ENCODE measurements around the gene CAV1. TPM values are rescaled to one million over a fixed set of nuclear protein-coding genes. Genes with fewer than 3 reads are reported as not detected.
"Not testable (repeated sequence)": the region's sequence is repeated elsewhere in the genome, so short reads cannot be mapped to it uniquely, and the experiment has no call there.

The CAV1 gene, protein sequence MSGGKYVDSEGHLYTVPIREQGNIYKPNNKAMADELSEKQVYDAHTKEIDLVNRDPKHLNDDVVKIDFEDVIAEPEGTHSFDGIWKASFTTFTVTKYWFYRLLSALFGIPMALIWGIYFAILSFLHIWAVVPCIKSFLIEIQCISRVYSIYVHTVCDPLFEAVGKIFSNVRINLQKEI
- total RNA-seq: 300 TPM
- long read RNA-seq, transcript CAV1-203 (3 exons, 845 nt): minor isoform, 41 of 824 reads
- long read RNA-seq, transcript CAV1-202 (2 exons, 2,628 nt): minor isoform, 318 of 824 reads
- long read RNA-seq, transcript CAV1-206 (3 exons, 1,653 nt): major isoform, 324 of 824 reads
- long read RNA-seq, transcript CAV1-201 (3 exons, 2,704 nt): minor isoform, 103 of 824 reads
- long read RNA-seq, partial matches to known transcripts: 18 of 824 reads
- long read RNA-seq, other reads (novel, unspliced or antisense): 19 of 824 reads

GRCh38 chr7:116524609-116525297 is at the start of gene CAV1:
TSS of gene CAV1 (plus strand) at chr7:116525036. CDS start at chr7:116525063, 27 bp downstream.
- DNase-seq (peak; percentile 93), ATAC-seq (ENCODE audit: poor library complexity) (peak; percentile 81)
- intact Hi-C loops (cut with DNase I): loop anchor here (5.0 kb wide), 3 partner anchors 53 to 252 kb away; no protein-coding TSS in a partner anchor

- DNase-seq (no peak), ATAC-seq (ENCODE audit: poor library complexity) (no peak)
- intact Hi-C loops (cut with DNase I): no loop called here
Measured at GRCh38 chr7:116477625-116478024, 47.2 kb upstream of the CAV1 start.

DNA sequence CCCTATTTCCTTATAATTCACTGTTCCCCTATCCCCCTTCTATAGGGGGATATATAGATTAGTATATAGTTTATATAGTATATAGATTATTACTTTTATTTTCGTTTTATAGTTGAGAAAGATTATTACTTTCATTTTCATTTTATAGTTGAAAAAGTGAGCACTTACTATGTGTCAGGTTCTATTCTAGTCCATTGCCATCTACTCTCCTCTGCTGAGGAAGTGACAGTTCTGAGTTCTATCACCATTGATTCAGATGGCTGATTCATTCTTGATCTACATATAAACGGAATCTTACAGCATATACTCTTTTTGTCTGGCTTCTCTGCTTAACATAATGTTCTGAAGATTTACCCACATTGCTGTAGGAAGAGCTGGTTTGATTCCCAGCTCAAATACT is 46.0 kb upstream of the CAV1 start:
- DNase-seq: no peak
- intact Hi-C loops (cut with DNase I): no loop called here
- ATAC-seq (ENCODE audit: poor library complexity): no peak

DNA sequence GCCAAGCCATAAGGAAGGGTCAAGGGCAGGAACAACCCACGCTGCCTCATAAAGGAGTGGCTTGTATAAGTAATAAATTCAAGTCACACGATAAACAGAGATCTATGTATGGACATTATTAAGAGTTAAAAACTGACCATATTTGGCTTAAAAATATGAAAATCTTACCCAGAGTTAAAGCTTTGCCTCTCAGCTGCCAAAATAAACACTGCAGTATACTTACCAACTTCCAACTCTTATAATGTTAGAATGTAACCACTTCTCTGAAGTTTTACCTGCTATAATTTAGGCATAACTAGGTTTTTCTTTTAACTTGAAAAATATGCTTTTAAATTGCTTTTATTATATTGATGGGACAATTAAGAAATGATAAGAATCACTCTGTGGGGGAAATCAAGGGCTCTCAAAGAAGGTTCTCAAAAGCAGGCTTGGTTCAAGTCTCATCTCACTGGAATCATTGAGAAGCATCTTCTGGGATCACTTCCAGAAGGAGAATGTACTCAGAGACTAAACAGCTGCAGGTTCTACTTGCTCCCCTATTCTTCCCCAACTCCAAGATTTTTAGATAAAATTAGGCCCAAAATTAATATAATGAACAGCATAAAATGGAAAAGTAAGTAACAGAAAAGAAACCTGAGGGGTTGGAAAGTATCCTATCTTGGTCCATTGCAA is 41.4 kb upstream of the CAV1 start:
- ATAC-seq (ENCODE audit: poor library complexity) (no peak), DNase-seq (no peak)
- intact Hi-C loops (cut with DNase I): no loop called here

DNA sequence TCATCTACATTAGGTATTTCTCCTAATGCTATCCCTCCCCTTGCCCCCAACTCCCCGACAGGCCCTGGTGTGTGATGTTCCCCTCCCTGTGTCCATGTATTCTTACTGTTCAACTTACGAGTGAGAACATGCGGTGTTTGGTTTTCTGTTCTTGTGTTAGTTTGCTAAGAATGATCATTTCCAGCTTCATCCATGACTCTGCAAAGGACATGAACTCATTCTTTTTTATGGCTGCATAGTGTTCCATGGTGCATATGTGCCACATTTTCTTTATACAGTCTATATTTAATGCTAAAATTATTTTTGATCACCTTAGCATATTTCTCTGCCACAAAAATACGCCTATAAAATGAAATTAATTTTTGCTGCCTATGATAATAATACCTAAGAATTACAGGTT is 40.4 kb upstream of the CAV1 start:
- DNase-seq; ATAC-seq (ENCODE audit: poor library complexity); intact Hi-C loops (cut with DNase I): not testable (repeated sequence)

- intact Hi-C loops (cut with DNase I): no loop called here
- DNase-seq: no peak
- ATAC-seq (ENCODE audit: poor library complexity): no peak
Measured at GRCh38 chr7:116487907-116488521, 36.8 kb upstream of the CAV1 start.

- DNase-seq (no peak), ATAC-seq (ENCODE audit: poor library complexity) (no peak)
- intact Hi-C loops (cut with DNase I): loop anchor here (10.0 kb wide), 1 partner anchor 46 kb away; no protein-coding TSS in a partner anchor
Measured at GRCh38 chr7:116490351-116490750, 34.5 kb upstream of the CAV1 start.

DNA sequence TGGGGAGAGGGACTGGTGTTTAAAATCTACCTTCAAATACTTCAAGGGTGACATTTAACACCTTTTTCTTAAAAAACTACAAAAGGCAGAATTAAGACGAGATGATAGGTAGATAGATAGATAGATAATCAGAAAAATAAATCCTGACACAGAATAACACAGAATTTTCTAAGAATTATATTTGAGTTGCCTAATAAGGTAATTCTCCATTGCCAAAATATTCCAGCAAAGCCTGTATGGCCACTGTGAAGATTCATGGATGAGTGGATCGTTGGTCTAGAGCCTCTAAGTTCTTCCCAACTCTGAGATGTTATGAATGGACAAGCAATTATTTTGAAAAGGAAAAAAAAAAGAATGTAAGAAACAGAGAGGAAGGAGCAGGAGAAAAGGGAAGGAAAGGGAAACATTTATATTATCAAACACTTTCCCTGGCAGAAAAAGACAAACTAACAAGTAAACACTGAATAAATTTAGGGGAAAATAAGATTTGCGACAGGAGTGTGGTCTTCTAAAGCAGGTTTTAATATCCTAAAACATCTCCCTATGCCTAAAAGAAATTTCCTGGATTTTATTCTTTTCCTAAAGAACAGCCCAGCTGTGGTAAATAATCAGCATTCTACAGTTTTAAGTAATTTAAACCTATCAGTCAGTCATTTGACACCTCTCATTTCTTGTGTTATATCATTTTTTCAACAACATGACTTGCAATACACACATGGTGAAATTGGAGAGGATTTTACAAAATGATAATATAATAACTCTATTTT is 32.8 kb upstream of the CAV1 start:
- no peak for DNase-seq
- no peak for ATAC-seq (ENCODE audit: poor library complexity)
- intact Hi-C loops (cut with DNase I): loop anchor here (10.0 kb wide), 1 partner anchor 47 kb away; no protein-coding TSS in a partner anchor

DNA sequence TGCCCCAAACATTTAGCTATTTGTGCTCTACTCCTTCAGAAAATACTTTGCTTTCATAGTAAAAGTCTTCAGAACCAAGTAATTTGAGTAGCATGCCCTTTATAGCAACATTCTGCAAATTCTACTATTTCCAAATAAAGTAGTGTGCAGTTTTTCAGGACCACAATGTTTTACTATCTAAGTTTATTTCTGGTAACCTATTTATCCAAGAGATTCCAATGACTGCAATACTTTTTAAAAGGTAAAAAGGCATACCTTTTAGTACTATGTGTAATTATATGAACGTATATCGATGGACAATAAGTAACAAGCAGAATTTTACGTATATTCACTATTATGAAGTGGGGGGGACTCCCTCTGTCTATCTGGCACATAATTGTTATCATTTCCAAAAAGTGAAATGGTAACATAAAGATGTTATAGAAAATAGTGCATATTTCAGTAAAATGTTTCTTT is 32.2 kb upstream of the CAV1 start:
- DNase-seq (no peak), ATAC-seq (ENCODE audit: poor library complexity) (no peak)
- intact Hi-C loops (cut with DNase I): loop anchor here (10.0 kb wide), 1 partner anchor 48 kb away; no protein-coding TSS in a partner anchor

- DNase-seq (no peak), ATAC-seq (ENCODE audit: poor library complexity) (no peak)
- intact Hi-C loops (cut with DNase I): loop anchor here (10.0 kb wide), 1 partner anchor 49 kb away; no protein-coding TSS in a partner anchor
Measured at GRCh38 chr7:116493449-116493848, 31.4 kb upstream of the CAV1 start.

DNA sequence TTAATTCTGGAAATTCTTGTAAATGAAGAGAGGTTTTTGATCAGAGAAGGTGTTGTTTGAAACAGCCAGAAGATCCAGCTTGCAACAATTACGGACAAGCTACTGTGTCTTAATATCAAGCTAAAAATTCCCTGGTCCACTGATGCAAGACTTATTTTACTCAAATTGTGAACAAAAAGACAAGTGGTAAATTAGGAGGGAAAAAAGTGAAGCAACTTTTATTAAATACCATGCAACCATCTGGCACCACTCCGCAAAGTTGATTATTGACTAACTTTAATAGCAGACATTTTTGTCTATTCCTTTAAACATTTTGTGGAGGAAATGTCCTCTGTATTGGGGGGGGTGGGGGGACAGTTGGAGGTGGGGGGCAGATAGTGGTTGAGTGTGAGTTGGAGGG is 30.4 kb upstream of the CAV1 start:
- intact Hi-C loops (cut with DNase I): loop anchor here (10.0 kb wide), 1 partner anchor 50 kb away; no protein-coding TSS in a partner anchor
- DNase-seq (no peak), ATAC-seq (ENCODE audit: poor library complexity) (no peak)

DNA sequence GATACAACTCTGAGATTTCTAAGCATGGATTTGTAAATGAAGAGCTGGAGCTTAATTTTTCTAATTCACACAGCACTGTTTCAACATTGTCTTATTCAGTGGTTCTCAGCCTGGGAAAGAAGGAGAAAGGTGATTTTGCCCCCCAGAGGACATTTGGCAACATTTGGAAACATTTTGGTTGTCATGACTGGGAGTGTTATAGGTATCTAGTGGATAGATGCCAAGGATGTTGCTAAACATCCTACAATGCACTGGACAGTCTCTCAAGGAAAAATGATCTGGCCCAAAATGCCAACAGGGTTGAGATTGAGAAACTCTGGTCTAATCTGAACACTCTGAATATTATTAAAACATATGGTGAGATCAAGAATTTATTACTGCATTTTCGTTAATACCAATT is 29.1 kb upstream of the CAV1 start:
- ATAC-seq (ENCODE audit: poor library complexity) (no peak), DNase-seq (no peak)
- intact Hi-C loops (cut with DNase I): loop anchor here (10.0 kb wide), 1 partner anchor 51 kb away; no protein-coding TSS in a partner anchor

GRCh38 chr7:116496653-116497052 is 28.2 kb upstream of the CAV1 start:
- intact Hi-C loops (cut with DNase I): loop anchor here (10.0 kb wide), 1 partner anchor 52 kb away; no protein-coding TSS in a partner anchor
- ATAC-seq (ENCODE audit: poor library complexity) (no peak), DNase-seq (no peak)

DNA sequence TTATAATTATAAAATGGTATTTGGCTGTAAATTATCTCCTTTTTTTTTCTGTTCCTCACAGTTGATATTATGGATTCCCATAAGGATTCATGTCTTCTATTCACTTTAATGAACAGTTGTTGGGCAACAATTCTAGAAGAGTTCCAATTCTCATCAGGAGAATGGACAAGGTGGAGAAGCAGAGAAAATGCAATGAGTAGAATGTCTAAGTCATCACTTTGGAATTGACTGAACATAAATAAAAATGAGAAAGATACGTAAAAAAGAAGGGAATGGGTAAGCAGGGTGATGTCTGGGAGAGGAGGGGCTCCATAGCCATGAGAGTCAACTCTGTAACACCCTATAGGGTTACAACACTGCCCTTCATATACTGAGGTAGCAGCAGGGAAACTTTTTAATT is 27.1 kb upstream of the CAV1 start:
- intact Hi-C loops (cut with DNase I): loop anchor here (10.0 kb wide), 1 partner anchor 53 kb away; no protein-coding TSS in a partner anchor
- DNase-seq (no peak), ATAC-seq (ENCODE audit: poor library complexity) (no peak)

- peak; percentile 86 for DNase-seq
- ATAC-seq (ENCODE audit: poor library complexity): peak; percentile 92
- intact Hi-C loops (cut with DNase I): loop anchor here (2.0 to 10.0 kb wide), 2 partner anchors 55 to 145 kb away; no protein-coding TSS in a partner anchor
Measured at GRCh38 chr7:116499168-116500077, 25.4 kb upstream of the CAV1 start, which contains the start of gene CAV2. TSS of gene CAV2 (plus strand) at chr7:116499738. CDS start at chr7:116499782, 44 bp downstream.

- intact Hi-C loops (cut with DNase I): loop anchor here (2.0 kb wide), 1 partner anchor 145 kb away; no protein-coding TSS in a partner anchor
- DNase-seq: peak; percentile 45
- ATAC-seq (ENCODE audit: poor library complexity): peak; percentile 51
Measured at GRCh38 chr7:116500078-116500853, 24.6 kb upstream of the CAV1 start.
